Measurements from ENCODE around the gene KIF16B.
A peak's percentile ranks its signal among the peaks of the same experiment; 100 is the strongest.
"Not testable (repeated sequence)": the region's sequence is repeated elsewhere in the genome, so short reads cannot be mapped to it uniquely, and the experiment has no call there.

The KIF16B gene

DNA sequence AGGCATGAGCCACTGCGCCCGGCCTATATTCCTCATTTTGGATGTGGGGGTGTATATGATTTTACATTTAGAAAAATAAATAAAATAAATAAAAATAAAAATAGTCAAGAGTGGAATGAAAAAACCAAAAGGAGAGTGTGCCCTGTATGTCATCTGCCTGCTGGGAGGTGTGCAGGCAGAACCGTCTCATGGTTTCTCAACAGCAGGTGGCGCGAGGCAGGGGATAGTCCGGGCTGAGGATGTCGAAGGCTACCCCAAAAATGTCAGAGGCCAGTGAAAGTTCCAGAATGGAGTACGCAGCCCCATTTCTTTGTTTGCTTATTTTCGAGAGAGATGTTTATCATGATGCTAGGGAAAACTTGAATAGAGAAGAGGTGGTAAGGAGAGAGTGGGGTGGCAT is 16.4 kb upstream of the KIF16B start:
- DNase-seq (ENCODE audit: low spot score), result no peak

- DNase-seq (ENCODE audit: low spot score), result no peak
Observed at GRCh38 chr20:16588241-16588640, 15.0 kb upstream of the KIF16B start.

GRCh38 chr20:16587066-16587465 is 13.8 kb upstream of the KIF16B start:
- DNase-seq (ENCODE audit: low spot score), result no peak

- no peak for DNase-seq (ENCODE audit: low spot score)
Observed at GRCh38 chr20:16583474-16583873, 10.2 kb upstream of the KIF16B start.

GRCh38 chr20:16581241-16581640 is 8.0 kb upstream of the KIF16B start:
- no peak for DNase-seq (ENCODE audit: low spot score)

GRCh38 chr20:16580620-16581019 is 7.4 kb upstream of the KIF16B start:
- DNase-seq (ENCODE audit: low spot score), result no peak

GRCh38 chr20:16580147-16580546 is 6.9 kb upstream of the KIF16B start:
- no peak for DNase-seq (ENCODE audit: low spot score)

DNA sequence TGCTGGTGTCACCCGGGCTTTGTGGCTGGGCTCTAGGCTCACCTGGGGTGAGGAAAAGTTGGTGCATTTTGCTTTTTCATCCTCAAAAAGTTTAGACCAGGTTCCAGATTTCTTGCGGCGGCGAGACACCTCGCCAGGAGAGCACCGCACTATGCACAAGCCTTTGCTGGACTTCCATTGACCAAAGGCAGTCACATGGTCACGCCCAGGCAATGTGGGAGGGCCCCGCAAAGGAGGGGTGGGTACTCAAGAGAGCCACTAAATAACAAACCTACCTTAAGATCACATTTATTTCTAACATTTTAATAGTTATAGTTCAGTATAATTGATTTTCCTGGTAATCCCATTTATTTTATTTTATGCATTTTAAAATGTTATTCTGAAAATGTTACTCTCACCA is 3.0 kb upstream of the KIF16B start:
- DNase-seq (ENCODE audit: low spot score), result no peak

DNA sequence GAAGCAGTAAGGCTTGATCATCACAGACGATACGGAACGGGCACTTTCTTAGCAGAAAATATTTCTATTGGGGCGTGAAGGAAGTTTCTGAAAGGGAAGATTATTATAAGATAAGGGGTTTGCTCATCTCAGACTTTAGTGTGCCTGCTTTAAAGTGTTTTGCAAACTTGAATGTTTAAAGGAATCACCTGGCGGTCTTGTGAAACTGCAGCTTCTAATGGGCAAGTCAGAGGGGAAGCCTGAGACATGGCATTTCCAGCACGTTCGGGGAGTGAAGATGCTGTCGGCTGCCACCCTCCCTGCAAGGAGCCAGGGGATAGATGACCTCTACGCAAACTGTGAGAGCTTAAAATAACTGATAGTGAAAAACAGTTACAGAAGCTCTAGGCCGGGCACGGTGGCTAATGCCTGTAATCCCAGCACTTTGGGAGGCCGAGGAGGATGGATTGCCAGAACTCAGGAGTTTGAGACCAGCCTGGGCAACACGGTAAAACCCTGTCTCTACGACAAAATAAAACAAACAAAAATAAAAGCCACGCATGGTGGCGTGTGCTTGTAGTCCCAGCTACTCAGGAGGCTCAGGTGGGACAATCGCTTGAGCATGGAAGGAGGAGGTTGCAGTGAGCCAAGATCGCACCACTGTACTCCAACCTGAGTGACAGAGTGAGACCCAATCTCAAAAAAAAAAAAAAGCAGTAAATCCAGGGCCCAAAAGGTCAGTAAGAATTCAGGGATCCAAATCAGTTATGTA is 2.3 kb upstream of the KIF16B start:
- DNase-seq (ENCODE audit: low spot score), result peak; percentile 15

DNA sequence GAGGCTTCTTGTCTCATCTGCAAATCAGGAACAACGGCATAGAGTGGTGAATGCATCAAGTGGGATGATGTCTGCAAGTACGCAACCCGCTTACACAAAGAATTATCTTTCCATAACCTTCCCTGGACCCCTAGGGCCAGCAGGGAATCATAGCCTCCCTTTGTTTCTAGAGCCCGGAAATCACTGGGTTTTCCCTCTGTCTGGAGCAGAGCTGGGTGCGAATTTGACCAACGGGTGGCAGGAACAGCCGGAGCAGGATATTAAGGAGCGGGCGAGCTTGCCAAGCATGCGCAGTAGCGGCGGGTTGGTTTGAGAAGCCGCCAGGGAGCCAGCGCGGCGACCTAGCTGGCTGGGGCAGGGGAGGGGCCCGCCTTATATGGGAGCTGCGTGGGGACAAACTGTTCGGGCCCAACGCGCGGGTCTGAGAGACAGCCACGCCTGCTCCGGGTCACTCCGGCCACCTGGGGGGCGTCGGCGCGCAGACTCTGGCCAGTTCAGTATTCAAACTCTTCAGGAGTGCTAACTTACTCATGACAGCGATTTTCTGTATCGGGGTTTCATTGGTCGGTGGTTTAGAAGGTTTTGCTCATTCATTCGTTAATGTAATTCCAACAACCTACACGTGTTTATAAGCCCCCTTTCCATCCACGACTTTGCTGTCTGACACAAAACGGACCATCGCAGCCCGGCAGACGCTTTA is 1.6 kb upstream of the KIF16B start:
- DNase-seq (ENCODE audit: low spot score), result peak; percentile 89

- no peak for DNase-seq (ENCODE audit: low spot score)
Observed at GRCh38 chr20:16571333-16571732, 1.9 kb downstream of the KIF16B start.

DNA sequence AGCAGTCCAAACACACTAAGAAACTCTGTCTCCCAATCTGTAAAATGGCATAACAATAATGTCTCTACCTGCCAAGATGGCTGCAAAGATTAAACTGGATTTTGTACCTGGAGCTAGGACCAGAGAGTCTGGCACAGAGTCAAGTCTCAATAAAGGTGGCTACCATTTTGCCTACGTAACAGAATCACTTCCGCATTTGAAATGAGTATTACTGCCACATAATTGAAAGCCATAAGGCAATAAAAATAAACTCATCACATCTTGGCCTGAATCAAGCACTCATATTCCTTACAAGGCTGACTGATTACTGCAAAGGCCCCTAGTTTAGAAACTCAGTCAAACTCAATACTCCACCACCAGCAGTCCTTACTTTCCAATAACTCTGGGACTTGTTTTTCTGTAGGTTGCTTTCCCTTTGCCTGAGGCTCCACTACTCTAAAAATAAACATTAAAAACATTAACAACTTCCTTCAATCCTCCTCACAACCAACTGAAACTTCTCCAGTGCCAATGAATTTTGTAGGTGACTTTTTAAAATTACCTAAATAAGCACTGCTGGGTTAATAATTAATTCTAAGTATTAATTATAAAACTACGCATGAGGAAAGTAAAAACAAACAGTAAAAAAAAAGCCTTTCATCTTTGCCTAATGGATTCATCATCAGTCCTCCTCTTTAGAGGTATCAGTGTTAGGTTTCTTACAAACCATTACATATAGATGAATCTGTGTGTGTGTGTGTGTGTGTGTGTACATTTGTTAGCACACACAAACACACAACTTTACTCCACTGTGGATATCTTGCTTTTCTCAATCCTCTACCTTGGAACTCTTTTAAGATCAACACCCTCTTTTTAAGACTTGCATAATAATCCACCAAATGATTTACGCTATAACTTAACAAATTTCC is 3.7 kb downstream of the KIF16B start:
- no peak for DNase-seq (ENCODE audit: low spot score)

DNA sequence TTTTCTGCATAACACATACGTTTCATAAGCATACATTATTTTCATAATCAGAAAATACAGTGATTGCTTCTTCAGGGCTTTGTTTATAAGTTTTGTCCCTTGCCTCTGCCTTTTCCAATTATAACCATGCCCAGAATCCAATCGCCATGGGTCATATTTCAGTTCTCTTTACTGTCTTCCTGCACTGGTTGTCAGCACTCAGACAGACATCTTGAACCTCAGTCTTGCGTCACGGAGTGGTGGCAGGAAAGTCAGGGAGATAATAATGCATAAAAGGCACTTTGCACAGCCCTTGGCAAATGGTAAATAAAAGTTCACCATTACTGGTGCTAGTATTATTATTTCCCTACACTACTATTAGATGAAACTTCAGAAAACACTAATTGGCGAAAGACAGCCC is 7.2 kb downstream of the KIF16B start:
- no peak for DNase-seq (ENCODE audit: low spot score)

GRCh38 chr20:16564079-16564478 is 9.2 kb downstream of the KIF16B start:
- not testable (repeated sequence) for DNase-seq (ENCODE audit: low spot score)

GRCh38 chr20:16563066-16563806 is 10.0 kb downstream of the KIF16B start:
- DNase-seq (ENCODE audit: low spot score), result no peak

- DNase-seq (ENCODE audit: low spot score), result no peak
Observed at GRCh38 chr20:16562259-16562658, 11.0 kb downstream of the KIF16B start.

DNA sequence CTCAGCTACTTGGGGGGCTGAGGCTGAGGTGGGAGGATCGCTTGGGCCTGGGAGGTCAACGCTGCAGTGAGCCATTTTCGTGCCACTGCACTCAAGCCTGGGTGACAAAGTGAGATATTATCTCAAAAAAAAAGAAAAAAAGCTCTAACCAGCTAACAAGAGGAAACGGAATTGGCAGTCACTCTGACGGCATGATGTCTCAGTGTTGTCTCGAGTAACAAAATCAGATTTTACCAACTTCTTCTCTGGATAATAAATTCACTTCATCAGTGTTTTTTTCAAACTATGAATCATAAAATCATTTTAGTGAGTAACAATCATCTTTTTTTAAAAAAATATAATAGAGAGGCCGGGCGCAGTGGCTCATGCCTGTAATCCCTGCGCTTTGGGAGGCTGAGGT is 12.6 kb downstream of the KIF16B start:
- DNase-seq (ENCODE audit: low spot score), result no peak

DNA sequence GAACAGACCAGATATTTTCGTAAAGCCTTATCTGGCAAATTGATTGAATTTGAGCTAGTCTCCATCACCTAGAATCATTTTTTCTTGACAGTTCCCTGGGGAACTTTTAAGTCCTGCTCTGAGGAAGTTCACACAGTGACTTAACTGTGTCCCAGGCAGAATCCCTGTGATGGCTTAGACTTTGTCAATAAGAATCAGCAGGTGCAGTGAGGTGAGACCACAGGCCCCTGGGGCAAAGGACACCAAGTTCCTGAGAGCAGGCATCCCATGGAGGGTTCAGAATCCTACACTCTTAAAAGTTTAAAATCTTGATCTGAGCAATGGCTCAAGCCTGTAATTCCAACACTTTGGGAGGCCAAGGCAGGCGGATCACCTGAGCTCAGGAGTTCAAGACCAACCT is 13.0 kb downstream of the KIF16B start:
- no peak for DNase-seq (ENCODE audit: low spot score)

- no peak for DNase-seq (ENCODE audit: low spot score)
Observed at GRCh38 chr20:16556301-16556700, 16.9 kb downstream of the KIF16B start.

DNA sequence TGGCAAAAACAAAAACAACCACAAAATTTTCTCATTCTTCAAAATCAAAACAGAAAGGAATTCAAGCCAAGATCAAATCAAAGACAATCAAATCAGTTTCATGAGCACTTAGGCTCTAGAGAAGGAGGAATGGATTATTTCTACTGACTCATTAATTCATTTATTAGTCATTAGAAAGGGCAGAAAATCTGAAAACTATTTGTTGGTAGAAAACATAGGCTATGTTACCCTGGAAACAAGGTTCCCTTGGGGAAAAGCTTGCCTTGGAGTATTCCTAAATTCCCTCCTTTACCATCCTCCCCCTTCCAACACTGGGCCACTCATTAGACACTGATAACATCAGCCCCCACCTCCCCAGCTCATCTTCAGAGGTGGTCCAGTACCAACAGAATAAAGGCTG is 17.5 kb downstream of the KIF16B start:
- DNase-seq (ENCODE audit: low spot score), result no peak

DNA sequence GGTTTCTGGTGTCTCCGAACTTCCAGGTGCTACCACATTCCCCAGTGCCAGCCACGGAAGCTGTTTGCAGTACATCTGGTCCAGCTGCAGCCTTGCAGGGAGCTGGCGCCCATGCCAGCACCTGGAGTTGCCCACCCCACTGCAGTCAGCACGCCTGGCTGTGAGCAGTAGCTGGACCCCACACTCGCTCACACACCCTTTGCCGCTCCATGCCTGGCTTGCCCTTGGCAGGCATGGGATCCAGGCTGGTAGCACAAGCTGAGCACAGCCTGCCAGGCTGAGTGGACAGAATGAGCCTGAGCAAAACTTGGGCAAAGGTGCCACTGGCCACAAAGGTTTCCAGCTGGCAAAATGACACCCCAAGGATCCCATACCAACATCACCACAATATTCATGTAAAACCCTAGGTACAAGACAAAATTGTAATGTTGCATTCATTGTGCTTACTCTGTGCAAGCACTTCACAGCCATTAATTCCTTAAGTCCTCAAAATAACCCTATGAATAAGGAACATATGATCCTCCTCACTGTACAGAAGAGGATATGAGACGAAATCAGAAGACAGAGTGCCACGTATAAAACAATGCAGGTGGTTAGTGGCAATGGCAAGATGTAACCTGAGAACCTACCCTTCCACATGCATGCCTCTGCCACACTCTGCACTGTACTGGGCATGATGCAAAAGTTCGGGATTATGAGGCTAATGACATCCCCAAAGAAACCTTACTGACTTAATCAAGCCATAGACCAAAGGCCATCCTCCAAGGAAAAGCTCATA is 18.3 kb downstream of the KIF16B start:
- no peak for DNase-seq (ENCODE audit: low spot score)
